ENCODE data around the gene ZNF280A. TPM values are rescaled to one million over a fixed set of nuclear protein-coding genes. Genes with fewer than 3 reads are reported as not detected.

Gene ZNF280A
- total RNA-seq, 1 experiment from 2014 or later = 0.81 TPM

DNA sequence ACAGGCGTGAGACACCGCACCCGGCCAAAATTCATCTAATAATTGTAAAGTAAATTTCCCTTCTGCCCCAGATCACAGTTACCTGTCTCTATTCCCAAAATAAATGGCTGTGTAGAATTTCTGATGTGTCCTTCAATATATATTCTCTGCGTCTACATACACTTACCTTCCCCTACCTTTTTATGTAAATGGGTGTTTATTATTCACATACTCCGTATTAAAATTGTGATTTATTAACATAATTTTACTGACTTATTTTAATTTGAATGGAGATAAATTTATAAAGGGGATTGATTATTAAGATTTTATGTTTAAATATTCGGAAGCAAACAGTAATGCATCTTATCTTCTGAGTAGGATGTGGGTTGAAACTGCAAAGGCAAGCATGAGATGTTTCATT lies 16.4 kb upstream of the ZNF280A start:
- Histone ChIP-seq H4K20me1 (ENCODE audit: insufficient read depth) (no peaks in the 10 kb centered on the region), H3K9me3 (ENCODE audit: control insufficient read depth in 1 of 2, insufficient read depth in 1 of 2, low read depth in 1 of 2, low read length in 2 of 2) (no peaks in the 10 kb centered on the region), H2AFZ (ENCODE audit: low read depth, low read length, poor library complexity, severe bottlenecking) (no peak overlapping the region), H3K4me1 (ENCODE audit: control insufficient read depth in 1 of 2, insufficient read depth in 2 of 2, low read length in 2 of 2) (no peaks in the 10 kb centered on the region), H3K27ac (ENCODE audit: low read depth, low read length) (no peak overlapping the region), H3K9ac (ENCODE audit: low read length) (no peak overlapping the region), H3K4me2 (ENCODE audit: low read length) (no peak overlapping the region), H3K36me3 (ENCODE audit: control insufficient read depth in 1 of 2, insufficient read depth in 2 of 2, low read length in 2 of 2) (no peaks in the 10 kb centered on the region), H3K4me3 (replicated peaks in 1 of 2; ENCODE audit: low read depth in 1 of 2, low read length in 2 of 2) (no peak overlapping the region), H3K9me2 (ENCODE audit: insufficient read depth) (no peaks in the 10 kb centered on the region), H3K27me3 (ENCODE audit: insufficient read depth, low read length) (no peaks in the 10 kb centered on the region), H3K79me2 (ENCODE audit: insufficient read depth, low read length) (no peaks in the 10 kb centered on the region)
- intact Hi-C loops (cut with micrococcal nuclease) = no loop called here
- TF ChIP-seq SIN3A (IDR thresholded peaks at IDR 0.05; ENCODE audit: low read depth) (no peak), CBX3 (IDR thresholded peaks at IDR 0.05; ENCODE audit: low read depth) (no peak), RAD21 (IDR thresholded peaks at IDR 0.05; ENCODE audit: low read depth) (no peak), ZNF274 (IDR thresholded peaks at IDR 0.05; ENCODE audit: low read depth, low read length) (no peak), SP1 (IDR thresholded peaks at IDR 0.05; ENCODE audit: low read depth) (no peak), EZH2phosphoT487 (IDR thresholded peaks at IDR 0.05; ENCODE audit: borderline replicate concordance) (no peak), CEBPB (IDR thresholded peaks at IDR 0.05; ENCODE audit: low read depth) (no peak), POLR2A (IDR thresholded peaks at IDR 0.05; ENCODE audit: borderline replicate concordance, extremely low read depth, insufficient read depth, insufficient read length) (no peak), ZFX (IDR thresholded peaks at IDR 0.05) (no peak), ELF1 (IDR thresholded peaks at IDR 0.05; ENCODE audit: borderline replicate concordance, low read depth) (no peak), EGR1 (IDR thresholded peaks at IDR 0.05; ENCODE audit: low read depth) (no peak), POLR2AphosphoS5 (IDR thresholded peaks at IDR 0.05; ENCODE audit: low read depth, low read length) (no peak)
- TF ChIP-seq, protein P1, sequence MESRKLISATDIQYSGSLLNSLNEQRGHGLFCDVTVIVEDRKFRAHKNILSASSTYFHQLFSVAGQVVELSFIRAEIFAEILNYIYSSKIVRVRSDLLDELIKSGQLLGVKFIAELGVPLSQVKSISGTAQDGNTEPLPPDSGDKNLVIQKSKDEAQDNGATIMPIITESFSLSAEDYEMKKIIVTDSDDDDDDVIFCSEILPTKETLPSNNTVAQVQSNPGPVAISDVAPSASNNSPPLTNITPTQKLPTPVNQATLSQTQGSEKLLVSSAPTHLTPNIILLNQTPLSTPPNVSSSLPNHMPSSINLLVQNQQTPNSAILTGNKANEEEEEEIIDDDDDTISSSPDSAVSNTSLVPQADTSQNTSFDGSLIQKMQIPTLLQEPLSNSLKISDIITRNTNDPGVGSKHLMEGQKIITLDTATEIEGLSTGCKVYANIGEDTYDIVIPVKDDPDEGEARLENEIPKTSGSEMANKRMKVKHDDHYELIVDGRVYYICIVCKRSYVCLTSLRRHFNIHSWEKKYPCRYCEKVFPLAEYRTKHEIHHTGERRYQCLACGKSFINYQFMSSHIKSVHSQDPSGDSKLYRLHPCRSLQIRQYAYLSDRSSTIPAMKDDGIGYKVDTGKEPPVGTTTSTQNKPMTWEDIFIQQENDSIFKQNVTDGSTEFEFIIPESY (IDR thresholded peaks at IDR 0.05; ENCODE audit: extremely low read depth, insufficient replicate concordance, low read length) = no peak
- TF ChIP-seq, protein P2, sequence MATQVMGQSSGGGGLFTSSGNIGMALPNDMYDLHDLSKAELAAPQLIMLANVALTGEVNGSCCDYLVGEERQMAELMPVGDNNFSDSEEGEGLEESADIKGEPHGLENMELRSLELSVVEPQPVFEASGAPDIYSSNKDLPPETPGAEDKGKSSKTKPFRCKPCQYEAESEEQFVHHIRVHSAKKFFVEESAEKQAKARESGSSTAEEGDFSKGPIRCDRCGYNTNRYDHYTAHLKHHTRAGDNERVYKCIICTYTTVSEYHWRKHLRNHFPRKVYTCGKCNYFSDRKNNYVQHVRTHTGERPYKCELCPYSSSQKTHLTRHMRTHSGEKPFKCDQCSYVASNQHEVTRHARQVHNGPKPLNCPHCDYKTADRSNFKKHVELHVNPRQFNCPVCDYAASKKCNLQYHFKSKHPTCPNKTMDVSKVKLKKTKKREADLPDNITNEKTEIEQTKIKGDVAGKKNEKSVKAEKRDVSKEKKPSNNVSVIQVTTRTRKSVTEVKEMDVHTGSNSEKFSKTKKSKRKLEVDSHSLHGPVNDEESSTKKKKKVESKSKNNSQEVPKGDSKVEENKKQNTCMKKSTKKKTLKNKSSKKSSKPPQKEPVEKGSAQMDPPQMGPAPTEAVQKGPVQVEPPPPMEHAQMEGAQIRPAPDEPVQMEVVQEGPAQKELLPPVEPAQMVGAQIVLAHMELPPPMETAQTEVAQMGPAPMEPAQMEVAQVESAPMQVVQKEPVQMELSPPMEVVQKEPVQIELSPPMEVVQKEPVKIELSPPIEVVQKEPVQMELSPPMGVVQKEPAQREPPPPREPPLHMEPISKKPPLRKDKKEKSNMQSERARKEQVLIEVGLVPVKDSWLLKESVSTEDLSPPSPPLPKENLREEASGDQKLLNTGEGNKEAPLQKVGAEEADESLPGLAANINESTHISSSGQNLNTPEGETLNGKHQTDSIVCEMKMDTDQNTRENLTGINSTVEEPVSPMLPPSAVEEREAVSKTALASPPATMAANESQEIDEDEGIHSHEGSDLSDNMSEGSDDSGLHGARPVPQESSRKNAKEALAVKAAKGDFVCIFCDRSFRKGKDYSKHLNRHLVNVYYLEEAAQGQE (IDR thresholded peaks at IDR 0.05; ENCODE audit: low read depth) = no peak
- ChIA-PET CTCF (no interaction called here), POLR2A (no interaction called here), RAD21 (ENCODE audit: low non-redundant PET in 1 of 2, low total read pairs in 2 of 2, uncharacterized antibody in 2 of 2, unreplicated experiment in 2 of 2) (no interaction called here)
- DNase-seq (ENCODE audit: low read depth, low spot score) (no peak), ATAC-seq (no peak)
- no TSS peak for BruUV-seq (replicated peaks)
